ENCODE measurements around the gene PAPOLG. TPM values are rescaled to one million over a fixed set of nuclear protein-coding genes. Genes with fewer than 3 reads are reported as not detected.
"Not testable (repeated sequence)": the region's sequence is repeated elsewhere in the genome, so short reads cannot be mapped to it uniquely, and the experiment has no call there.

Gene PAPOLG
- total and polyA plus RNA-seq, 9 donors = 8.0 to 18.4 (median 15.5) TPM

GRCh38 chr2:60826111-60826510 lies 70.0 kb downstream of the PAPOLG start:
- no peak for DNase-seq
- Histone ChIP-seq H3K27ac (no peak overlapping the region), H3K4me3 (no peak overlapping the region), H3K4me1 (ENCODE audit: insufficient read depth) (no peaks in the 10 kb centered on the region), H3K36me3 (no peaks in the 10 kb centered on the region), H3K9me3 (no peaks in the 10 kb centered on the region), H3K27me3 (no peaks in the 10 kb centered on the region)
- intact Hi-C loops (cut with DNase I) = no loop called here
- TF ChIP-seq POLR2A (IDR thresholded peaks at IDR 0.05) (no peak), EP300 (IDR thresholded peaks at IDR 0.05) (no peak), CTCF (IDR thresholded peaks at IDR 0.05) (no peak)
- 89 to 97% (median 96%) methylated on average over 2 of the region's 2 CpGs for WGBS, 3 donors

GRCh38 chr2:60826860-60827259 lies 70.8 kb downstream of the PAPOLG start:
- H3K4me3 ChIP-seq; H3K36me3 ChIP-seq; intact Hi-C loops (cut with DNase I); H3K27me3 ChIP-seq; H3K4me1 ChIP-seq (ENCODE audit: insufficient read depth); DNase-seq; H3K27ac ChIP-seq; H3K9me3 ChIP-seq: not testable (repeated sequence)
- WGBS, 3 donors = 88 to 96% (median 92%) methylated on average over 3 of the region's 3 CpGs

- Histone ChIP-seq H3K36me3 (no peaks in the 10 kb centered on the region), H3K27ac (no peak overlapping the region)
- 62 to 70% (median 69%) methylated on average over 9 of the region's 9 CpGs for WGBS, 3 donors
Observed at GRCh38 chr2:60827369-60827768, 71.3 kb downstream of the PAPOLG start.

GRCh38 chr2:60830991-60831390 lies 74.9 kb downstream of the PAPOLG start:
- no peak overlapping the region for H3K4me3 ChIP-seq
- no peak for DNase-seq
- no peaks in the 10 kb centered on the region for H3K36me3 ChIP-seq
- no peaks in the 10 kb centered on the region for H3K9me3 ChIP-seq
- no peaks in the 10 kb centered on the region for H3K4me1 ChIP-seq (ENCODE audit: insufficient read depth)
- intact Hi-C loops (cut with DNase I) = no loop called here
- TF ChIP-seq CTCF (IDR thresholded peaks at IDR 0.05) (no peak), EP300 (IDR thresholded peaks at IDR 0.05) (no peak), POLR2A (IDR thresholded peaks at IDR 0.05) (no peak)
- no peak overlapping the region for H3K27ac ChIP-seq
- 90 to 91% (median 90%) methylated on average over 4 of the region's 4 CpGs for WGBS, 3 donors
- H3K27me3 ChIP-seq = no peaks in the 10 kb centered on the region

More at GRCh38 chr2:60827369-60827768, 71.3 kb downstream of the PAPOLG start:
- H3K4me1 ChIP-seq (ENCODE audit: insufficient read depth) = no peaks in the 10 kb centered on the region
- no peaks in the 10 kb centered on the region for H3K9me3 ChIP-seq
- H3K4me3 ChIP-seq = no peak overlapping the region
- TF ChIP-seq EP300 (IDR thresholded peaks at IDR 0.05) (no peak), CTCF (IDR thresholded peaks at IDR 0.05) (no peak), POLR2A (IDR thresholded peaks at IDR 0.05) (no peak)
- intact Hi-C loops (cut with DNase I) = no loop called here
- no peak for DNase-seq
- H3K27me3 ChIP-seq = no peaks in the 10 kb centered on the region

GRCh38 chr2:60831921-60832320 lies 75.9 kb downstream of the PAPOLG start:
- Histone ChIP-seq H3K27me3 (no peaks in the 10 kb centered on the region), H3K4me3 (no peak overlapping the region), H3K27ac (no peak overlapping the region), H3K36me3 (no peaks in the 10 kb centered on the region), H3K9me3 (no peaks in the 10 kb centered on the region), H3K4me1 (ENCODE audit: insufficient read depth) (no peaks in the 10 kb centered on the region)
- no peak for DNase-seq
- intact Hi-C loops (cut with DNase I) = no loop called here
- TF ChIP-seq EP300 (IDR thresholded peaks at IDR 0.05) (no peak), CTCF (IDR thresholded peaks at IDR 0.05) (no peak), POLR2A (IDR thresholded peaks at IDR 0.05) (no peak)
